Astrocyte of the spinal cord (primary cell): ENCODE results near the gene ZBTB40.

ENCODE experiments used
- DNase-seq: peaks from one replicate; pipeline ENCODE4 v3.0.0; 2011; ENCODE audit warnings: low read depth, low spot score
- H3K4me3 ChIP-seq: 2 replicates; pipeline ENCODE4 v1.5.1; 2011; ENCODE audit warnings: low read depth, mild to moderate bottlenecking, low read length, moderate library complexity
- CTCF ChIP-seq: IDR thresholded peaks from 2 replicates; pipeline ENCODE4 v1.5.1; 2012; ENCODE audit warnings: low read depth, mild to moderate bottlenecking, low read length, inconsistent platforms
- in situ Hi-C: cut with HindIII; loops from 2 replicates; pipeline ENCODE4 v1.10.0; 2017; ENCODE audit warnings: low sequenced_read_pairs

The ZBTB40 gene

GRCh38 chr1:22540337-22540736, 88.7 kb downstream of the ZBTB40 start:
- TF ChIP-seq CTCF: no peak
- H3K4me3 ChIP-seq: no peak overlapping the region
- in situ Hi-C loops: no loop called here
- DNase-seq: no peak

DNA sequence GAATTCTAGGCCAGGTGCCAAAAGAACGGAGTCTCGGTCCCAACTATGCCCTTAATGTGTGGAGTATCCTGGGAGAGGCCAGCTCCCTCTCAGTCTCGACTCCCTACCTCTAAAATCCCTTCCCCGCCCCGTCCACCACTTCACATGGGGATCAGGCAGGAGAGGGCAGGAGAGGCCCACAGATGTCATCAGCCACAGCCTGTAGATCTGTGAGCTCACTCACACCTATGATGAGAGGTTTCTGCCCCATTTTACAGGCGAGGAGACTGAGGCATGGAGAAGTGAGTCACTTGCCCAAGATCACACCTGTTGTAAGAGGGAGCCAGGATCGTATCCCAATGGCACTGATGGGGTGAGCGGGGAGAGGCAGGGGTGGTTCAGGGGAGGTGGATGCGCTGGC, 91.2 kb downstream of the ZBTB40 start:
- no peak overlapping the region for H3K4me3 ChIP-seq
- in situ Hi-C loops: no loop called here
- no peak for TF ChIP-seq CTCF
- no peak for DNase-seq

DNA sequence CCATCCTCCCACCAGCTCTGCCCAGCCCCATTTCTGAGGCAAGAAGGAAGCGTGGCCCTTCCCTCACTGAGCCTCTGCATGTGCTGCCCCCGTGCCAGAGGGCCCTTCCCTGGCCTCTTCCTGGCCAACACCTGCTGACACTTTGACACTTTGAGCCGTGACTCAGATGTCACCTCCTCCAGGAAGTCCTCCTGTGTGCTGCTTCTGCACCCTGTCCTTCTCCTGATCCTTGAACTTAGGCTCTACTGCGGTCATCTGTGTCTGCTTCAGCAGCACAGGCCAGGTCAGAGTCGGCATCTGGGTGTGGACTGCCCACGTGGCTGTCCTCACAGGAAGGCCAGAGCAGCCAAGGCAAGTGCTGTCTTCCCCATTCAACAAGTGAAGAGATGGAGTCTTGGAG, 92.0 kb downstream of the ZBTB40 start:
- TF ChIP-seq CTCF: no peak
- DNase-seq: no peak
- H3K4me3 ChIP-seq: no peak overlapping the region
- in situ Hi-C loops: no loop called here

DNA sequence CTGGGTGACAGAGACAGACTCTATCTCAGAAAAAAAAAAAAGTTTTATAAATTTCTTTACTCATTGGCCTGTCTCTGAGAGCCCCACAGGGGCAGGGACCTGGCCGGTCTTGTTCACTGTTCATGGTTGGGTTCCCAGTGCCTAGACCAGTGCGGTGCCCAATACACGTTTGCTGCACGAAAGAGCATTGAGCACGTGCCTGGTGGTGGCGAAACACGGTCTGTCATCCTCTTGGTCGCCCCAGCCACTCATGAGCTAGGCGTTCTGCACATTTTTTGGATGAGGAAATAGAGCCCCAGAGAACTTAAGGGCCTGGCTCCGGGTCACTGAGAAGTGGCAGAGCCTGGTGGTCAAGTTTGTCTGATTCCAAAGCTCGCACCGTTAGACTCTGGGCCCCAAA, 93.0 kb downstream of the ZBTB40 start:
- in situ Hi-C loops: no loop called here
- no peak for DNase-seq
- H3K4me3 ChIP-seq: no peak overlapping the region
- no peak for TF ChIP-seq CTCF

DNA sequence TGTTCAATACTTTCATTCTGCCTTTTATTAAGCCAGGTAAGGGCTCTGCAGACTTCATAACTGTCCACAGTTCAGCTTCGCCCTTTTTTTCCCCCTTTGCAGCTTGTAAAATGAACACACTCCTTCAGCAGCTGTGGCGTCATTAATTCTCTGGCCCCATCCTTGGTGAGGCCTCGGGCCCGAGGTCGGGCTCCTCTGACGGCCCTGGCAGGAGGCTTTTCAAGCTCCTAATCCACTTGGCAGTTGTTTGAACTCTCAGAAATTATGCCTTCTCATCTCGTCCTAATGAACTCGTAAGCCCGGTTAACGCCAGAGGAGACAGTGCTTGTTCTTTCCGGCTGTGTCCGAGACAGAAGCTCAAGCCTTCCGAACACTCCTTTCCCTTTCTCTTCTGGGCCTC, 93.5 kb downstream of the ZBTB40 start:
- no peak overlapping the region for H3K4me3 ChIP-seq
- TF ChIP-seq CTCF: no peak
- no peak for DNase-seq
- in situ Hi-C loops: no loop called here

GRCh38 chr1:22547186-22547817, 95.7 kb downstream of the ZBTB40 start:
- no peak overlapping the region for H3K4me3 ChIP-seq
- no peak for TF ChIP-seq CTCF
- no peak for DNase-seq
- in situ Hi-C loops: no loop called here
